Activated naive CD4-positive, alpha-beta T cell treated with anti-CD3 and anti-CD28 coated beads, Interleukin-2, amount 50 U/mL, for 24 hours (primary cell): Measurements from ENCODE around the gene SLC35F1.

Source experiments
- H3K27ac Mint-ChIP-seq: one replicate; pipeline ENCODE4 v1.8.0; 2021; ENCODE audit warnings: mild to moderate bottlenecking, mixed read lengths
- H3K27me3 Mint-ChIP-seq: one replicate; pipeline ENCODE4 v1.8.0; 2021; ENCODE audit warnings: mixed read lengths
- H3K36me3 Mint-ChIP-seq: one replicate; pipeline ENCODE4 v1.8.0; 2021; ENCODE audit warnings: mixed read lengths
- H3K4me1 Mint-ChIP-seq: one replicate; pipeline ENCODE4 v1.8.0; 2021; ENCODE audit warnings: mixed read lengths
- H3K4me3 Mint-ChIP-seq: one replicate; pipeline ENCODE4 v1.8.0; 2021; ENCODE audit warnings: mild to moderate bottlenecking, mixed read lengths
- H3K9me3 Mint-ChIP-seq: one replicate; pipeline ENCODE4 v1.8.0; 2021; ENCODE audit warnings: mixed read lengths

SLC35F1 gene

GRCh38 chr6:118269659-118270058 lies 362.6 kb downstream of the SLC35F1 start:
- H3K4me3 Mint-ChIP-seq: no peak overlapping the region
- peaks cover 4% of the 10 kb centered on the region for H3K27me3 Mint-ChIP-seq
- H3K4me1 Mint-ChIP-seq: peaks cover 5% of the 10 kb centered on the region
- no peak overlapping the region for H3K27ac Mint-ChIP-seq
- no peaks in the 10 kb centered on the region for H3K9me3 Mint-ChIP-seq
- H3K36me3 Mint-ChIP-seq: peaks cover 3% of the 10 kb centered on the region

GRCh38 chr6:118277631-118278030 lies 370.6 kb downstream of the SLC35F1 start:
- peaks cover 5% of the 10 kb centered on the region for H3K4me1 Mint-ChIP-seq

GRCh38 chr6:118280210-118280609 lies 373.1 kb downstream of the SLC35F1 start:
- peaks cover 5% of the 10 kb centered on the region for H3K27me3 Mint-ChIP-seq
- no peak overlapping the region for H3K27ac Mint-ChIP-seq
- H3K4me3 Mint-ChIP-seq: no peak overlapping the region
- peaks cover 3% of the 10 kb centered on the region for H3K4me1 Mint-ChIP-seq
- no peaks in the 10 kb centered on the region for H3K9me3 Mint-ChIP-seq
- H3K36me3 Mint-ChIP-seq: no peaks in the 10 kb centered on the region

More at GRCh38 chr6:118277631-118278030, 370.6 kb downstream of the SLC35F1 start:
- H3K27me3 Mint-ChIP-seq: peaks cover 13% of the 10 kb centered on the region
- H3K36me3 Mint-ChIP-seq: no peaks in the 10 kb centered on the region
- H3K4me3 Mint-ChIP-seq: no peak overlapping the region
- H3K9me3 Mint-ChIP-seq: no peaks in the 10 kb centered on the region
- H3K27ac Mint-ChIP-seq: no peak overlapping the region

GRCh38 chr6:118281291-118281690 lies 374.2 kb downstream of the SLC35F1 start:
- H3K27me3 Mint-ChIP-seq: peaks cover 2% of the 10 kb centered on the region
- H3K4me3 Mint-ChIP-seq: no peak overlapping the region
- H3K9me3 Mint-ChIP-seq: no peaks in the 10 kb centered on the region

GRCh38 chr6:118283766-118284165 lies 376.7 kb downstream of the SLC35F1 start:
- H3K27ac Mint-ChIP-seq: no peak overlapping the region
- H3K27me3 Mint-ChIP-seq: peaks cover 3% of the 10 kb centered on the region
- H3K9me3 Mint-ChIP-seq: no peaks in the 10 kb centered on the region
- peaks cover 3% of the 10 kb centered on the region for H3K4me1 Mint-ChIP-seq
- H3K36me3 Mint-ChIP-seq: no peaks in the 10 kb centered on the region
- H3K4me3 Mint-ChIP-seq: no peak overlapping the region

More at GRCh38 chr6:118281291-118281690, 374.2 kb downstream of the SLC35F1 start:
- Mint-ChIP-seq H3K27ac (no peak overlapping the region), H3K4me1 (peaks cover 3% of the 10 kb centered on the region), H3K36me3 (no peaks in the 10 kb centered on the region)

GRCh38 chr6:118284736-118285360 lies 377.8 kb downstream of the SLC35F1 start:
- no peak overlapping the region for H3K4me3 Mint-ChIP-seq
- H3K4me1 Mint-ChIP-seq: peaks cover 3% of the 10 kb centered on the region
- no peak overlapping the region for H3K27ac Mint-ChIP-seq
- no peaks in the 10 kb centered on the region for H3K9me3 Mint-ChIP-seq
- no peaks in the 10 kb centered on the region for H3K36me3 Mint-ChIP-seq
- peaks cover 4% of the 10 kb centered on the region for H3K27me3 Mint-ChIP-seq

- no peaks in the 10 kb centered on the region for H3K36me3 Mint-ChIP-seq
- no peaks in the 10 kb centered on the region for H3K9me3 Mint-ChIP-seq
- peaks cover 4% of the 10 kb centered on the region for H3K27me3 Mint-ChIP-seq
- H3K27ac Mint-ChIP-seq: no peak overlapping the region
- no peak overlapping the region for H3K4me3 Mint-ChIP-seq
- peaks cover 3% of the 10 kb centered on the region for H3K4me1 Mint-ChIP-seq
These were observed 378.7 kb downstream of the SLC35F1 start for GRCh38 chr6:118285791-118286190.

- H3K4me1 Mint-ChIP-seq: peaks cover 3% of the 10 kb centered on the region
- H3K27ac Mint-ChIP-seq: no peak overlapping the region
- no peak overlapping the region for H3K4me3 Mint-ChIP-seq
- no peaks in the 10 kb centered on the region for H3K36me3 Mint-ChIP-seq
- H3K9me3 Mint-ChIP-seq: no peaks in the 10 kb centered on the region
- peaks cover 2% of the 10 kb centered on the region for H3K27me3 Mint-ChIP-seq
These were observed 381.5 kb downstream of the SLC35F1 start for GRCh38 chr6:118288355-118289124.

- peaks cover 5% of the 10 kb centered on the region for H3K27me3 Mint-ChIP-seq
- no peaks in the 10 kb centered on the region for H3K9me3 Mint-ChIP-seq
- no peak overlapping the region for H3K27ac Mint-ChIP-seq
- no peaks in the 10 kb centered on the region for H3K4me1 Mint-ChIP-seq
- no peak overlapping the region for H3K4me3 Mint-ChIP-seq
- H3K36me3 Mint-ChIP-seq: no peaks in the 10 kb centered on the region
These were observed 385.5 kb downstream of the SLC35F1 start for GRCh38 chr6:118292558-118292957.

- Mint-ChIP-seq H3K4me3 (no peak overlapping the region), H3K4me1 (no peaks in the 10 kb centered on the region), H3K9me3 (no peaks in the 10 kb centered on the region), H3K27ac (no peak overlapping the region), H3K27me3 (peaks cover 4% of the 10 kb centered on the region), H3K36me3 (no peaks in the 10 kb centered on the region)
These were observed 387.8 kb downstream of the SLC35F1 start for GRCh38 chr6:118294906-118295305.

GRCh38 chr6:118295336-118295735 lies 388.3 kb downstream of the SLC35F1 start:
- Mint-ChIP-seq H3K36me3 (no peaks in the 10 kb centered on the region), H3K27me3 (peaks cover 4% of the 10 kb centered on the region), H3K4me3 (no peak overlapping the region), H3K9me3 (no peaks in the 10 kb centered on the region), H3K27ac (no peak overlapping the region), H3K4me1 (no peaks in the 10 kb centered on the region)

- Mint-ChIP-seq H3K27me3 (peaks cover 4% of the 10 kb centered on the region), H3K4me3 (no peak overlapping the region), H3K36me3 (no peaks in the 10 kb centered on the region), H3K4me1 (no peaks in the 10 kb centered on the region), H3K9me3 (no peaks in the 10 kb centered on the region), H3K27ac (no peak overlapping the region)
These were observed 389.3 kb downstream of the SLC35F1 start for GRCh38 chr6:118296129-118296901.

- Mint-ChIP-seq H3K9me3 (no peaks in the 10 kb centered on the region), H3K27ac (no peak overlapping the region), H3K36me3 (no peaks in the 10 kb centered on the region), H3K4me1 (no peaks in the 10 kb centered on the region), H3K27me3 (peaks cover 4% of the 10 kb centered on the region), H3K4me3 (no peak overlapping the region)
These were observed 390.8 kb downstream of the SLC35F1 start for GRCh38 chr6:118297821-118298220.

- Mint-ChIP-seq H3K27ac (no peak overlapping the region), H3K9me3 (no peaks in the 10 kb centered on the region), H3K4me3 (no peak overlapping the region), H3K27me3 (peaks cover 4% of the 10 kb centered on the region), H3K36me3 (no peaks in the 10 kb centered on the region), H3K4me1 (no peaks in the 10 kb centered on the region)
These were observed 391.7 kb downstream of the SLC35F1 start for GRCh38 chr6:118298476-118299427.

GRCh38 chr6:118299457-118299856 lies 392.4 kb downstream of the SLC35F1 start:
- Mint-ChIP-seq H3K4me3 (no peak overlapping the region), H3K27me3 (peaks cover 4% of the 10 kb centered on the region), H3K9me3 (no peaks in the 10 kb centered on the region), H3K27ac (no peak overlapping the region), H3K4me1 (no peaks in the 10 kb centered on the region), H3K36me3 (no peaks in the 10 kb centered on the region)
